Right forelimb (tissue), 1 donor: Measurements from ENCODE around the gene STOML1.

Experiments used
- DNase-seq: peaks from one replicate; pipeline ENCODE4 v3.0.0-alpha.2; 2018

The STOML1 gene

GRCh38 chr15:74013374-74013894 is 21.3 kb upstream of the STOML1 start:
- DNase-seq: no peak

GRCh38 chr15:74011610-74012009 is 19.5 kb upstream of the STOML1 start:
- DNase-seq: no peak

GRCh38 chr15:74010929-74011540 is 18.9 kb upstream of the STOML1 start:
- DNase-seq: no peak

GRCh38 chr15:74008901-74009300 is 16.8 kb upstream of the STOML1 start:
- DNase-seq: no peak

GRCh38 chr15:74007820-74008371 is 15.8 kb upstream of the STOML1 start:
- DNase-seq: no peak

GRCh38 chr15:74006774-74007639 is 14.9 kb upstream of the STOML1 start:
- no peak for DNase-seq

GRCh38 chr15:73997986-73998385 is 5.9 kb upstream of the STOML1 start:
- no peak for DNase-seq

GRCh38 chr15:73996939-73997338 is 4.8 kb upstream of the STOML1 start:
- no peak for DNase-seq

- DNase-seq: no peak
Observed at GRCh38 chr15:73996267-73996666, 4.2 kb upstream of the STOML1 start.

GRCh38 chr15:73994912-73995622 is 3.0 kb upstream of the STOML1 start:
- no peak for DNase-seq

GRCh38 chr15:73994413-73994883 is 2.4 kb upstream of the STOML1 start, which contains the start of gene PML:
Gene PML (plus strand): TSS chr15:73994716. CDS start chr15:73994813, 97 bp downstream.
- peak; percentile 94 for DNase-seq

- no peak for DNase-seq
Observed at GRCh38 chr15:73993211-73993994, 1.3 kb upstream of the STOML1 start.

GRCh38 chr15:73992594-73992898 is 451 bp upstream of the STOML1 start:
- DNase-seq: no peak

GRCh38 chr15:73991260-73991659 is 835 bp downstream of the STOML1 start:
- no peak for DNase-seq

- no peak for DNase-seq
Observed at GRCh38 chr15:73990250-73991005, 1.7 kb downstream of the STOML1 start.

- no peak for DNase-seq
Observed at GRCh38 chr15:73989001-73989798, 2.9 kb downstream of the STOML1 start.

GRCh38 chr15:73988445-73988969 is 3.6 kb downstream of the STOML1 start:
- no peak for DNase-seq

GRCh38 chr15:73987681-73988444 is 4.2 kb downstream of the STOML1 start:
- DNase-seq: no peak

- no peak for DNase-seq
Observed at GRCh38 chr15:73987250-73987649, 4.8 kb downstream of the STOML1 start.

- no peak for DNase-seq
Observed at GRCh38 chr15:73986776-73987056, 5.4 kb downstream of the STOML1 start.
